Measurements from ENCODE around the gene EPN3. TPM values are rescaled to one million over a fixed set of nuclear protein-coding genes. Genes with fewer than 3 reads are reported as not detected.
A peak's percentile ranks its signal among the peaks of the same experiment; 100 is the strongest.

The EPN3 gene
- total and polyA plus RNA-seq, 2 donors = 2.2 to 5.3 TPM

GRCh38 chr17:50550661-50551432 lies 18.3 kb downstream of the EPN3 start:
- DNase-seq (ENCODE audit: low read depth in 6 of 9, low spot score in 9 of 9) = no peak
- no peaks in the 10 kb centered on the region for H3K36me3 ChIP-seq (ENCODE audit: control insufficient read depth in 2 of 2, insufficient read depth in 2 of 2, low read length in 1 of 2)
- H3K27me3 ChIP-seq (ENCODE audit: control insufficient read depth in 2 of 2, insufficient read depth in 1 of 2, low read length in 1 of 2) = peaks cover 3 to 47% of the 10 kb centered on the region in 2 donors
- WGBS = 94% methylated on average over 32 of the region's 32 CpGs
- no peaks in the 10 kb centered on the region for H3K9me3 ChIP-seq (ENCODE audit: control insufficient read depth in 2 of 2, insufficient read depth in 1 of 2, low read length in 1 of 2)
- H3K4me1 ChIP-seq (ENCODE audit: control insufficient read depth in 2 of 2, insufficient read depth in 2 of 2, low read length in 2 of 2) = peaks cover 0 to 4% of the 10 kb centered on the region in 2 donors
- no peak overlapping the region for H3K4me3 ChIP-seq (ENCODE audit: low read length in 2 of 2)
- no peak overlapping the region for H3K27ac ChIP-seq (ENCODE audit: low read depth in 1 of 2, low read length in 1 of 2)

- H3K27ac ChIP-seq (ENCODE audit: low read depth in 1 of 2, low read length in 1 of 2) = no peak overlapping the region
- DNase-seq (ENCODE audit: low read depth in 6 of 9, low spot score in 9 of 9) = no peak
- 98% methylated on average over 8 of the region's 8 CpGs for WGBS
- peaks cover 0 to 4% of the 10 kb centered on the region in 2 donors for H3K4me1 ChIP-seq (ENCODE audit: control insufficient read depth in 2 of 2, insufficient read depth in 2 of 2, low read length in 2 of 2)
- peaks cover 3 to 46% of the 10 kb centered on the region in 2 donors for H3K27me3 ChIP-seq (ENCODE audit: control insufficient read depth in 2 of 2, insufficient read depth in 1 of 2, low read length in 1 of 2)
- H3K36me3 ChIP-seq (ENCODE audit: control insufficient read depth in 2 of 2, insufficient read depth in 2 of 2, low read length in 1 of 2) = no peaks in the 10 kb centered on the region
- H3K4me3 ChIP-seq (ENCODE audit: low read length in 2 of 2) = no peak overlapping the region
- H3K9me3 ChIP-seq (ENCODE audit: control insufficient read depth in 2 of 2, insufficient read depth in 1 of 2, low read length in 1 of 2) = no peaks in the 10 kb centered on the region
Observed at GRCh38 chr17:50551433-50551815, 18.9 kb downstream of the EPN3 start.

- peaks cover 0 to under 1% of the 10 kb centered on the region in 2 donors for H3K4me1 ChIP-seq (ENCODE audit: control insufficient read depth in 2 of 2, insufficient read depth in 2 of 2, low read length in 2 of 2)
- no peak for DNase-seq (ENCODE audit: low read depth in 6 of 9, low spot score in 9 of 9)
- no peak overlapping the region for H3K27ac ChIP-seq (ENCODE audit: low read depth in 1 of 2, low read length in 1 of 2)
- no peak overlapping the region for H3K4me3 ChIP-seq (ENCODE audit: low read length in 2 of 2)
- no peaks in the 10 kb centered on the region for H3K36me3 ChIP-seq (ENCODE audit: control insufficient read depth in 2 of 2, insufficient read depth in 2 of 2, low read length in 1 of 2)
- H3K9me3 ChIP-seq (ENCODE audit: control insufficient read depth in 2 of 2, insufficient read depth in 1 of 2, low read length in 1 of 2) = no peaks in the 10 kb centered on the region
- H3K27me3 ChIP-seq (ENCODE audit: control insufficient read depth in 2 of 2, insufficient read depth in 1 of 2, low read length in 1 of 2) = peaks cover 5 to 46% of the 10 kb centered on the region in 2 donors
- WGBS = 92% methylated on average over 12 of the region's 12 CpGs
Observed at GRCh38 chr17:50551884-50552283, 19.3 kb downstream of the EPN3 start.

- DNase-seq (ENCODE audit: low read depth in 6 of 9, low spot score in 9 of 9) = no peak
- Histone ChIP-seq H3K27me3 (ENCODE audit: control insufficient read depth in 2 of 2, insufficient read depth in 1 of 2, low read length in 1 of 2) (peaks cover 28 to 49% of the 10 kb centered on the region in 2 donors), H3K27ac (ENCODE audit: low read depth in 1 of 2, low read length in 1 of 2) (no peak overlapping the region), H3K36me3 (ENCODE audit: control insufficient read depth in 2 of 2, insufficient read depth in 2 of 2, low read length in 1 of 2) (no peaks in the 10 kb centered on the region), H3K4me3 (ENCODE audit: low read length in 2 of 2) (no peak overlapping the region), H3K9me3 (ENCODE audit: control insufficient read depth in 2 of 2, insufficient read depth in 1 of 2, low read length in 1 of 2) (no peaks in the 10 kb centered on the region), H3K4me1 (ENCODE audit: control insufficient read depth in 2 of 2, insufficient read depth in 2 of 2, low read length in 2 of 2) (peaks cover 0 to 7% of the 10 kb centered on the region in 2 donors)
- WGBS = 96% methylated on average over 17 of the region's 17 CpGs
Observed at GRCh38 chr17:50554201-50554600, 21.7 kb downstream of the EPN3 start.

- Histone ChIP-seq H3K4me3 (ENCODE audit: low read length in 2 of 2) (no peak overlapping the region), H3K4me1 (ENCODE audit: control insufficient read depth in 2 of 2, insufficient read depth in 2 of 2, low read length in 2 of 2) (peaks cover 5 to 27% of the 10 kb centered on the region in 2 donors), H3K27me3 (ENCODE audit: control insufficient read depth in 2 of 2, insufficient read depth in 1 of 2, low read length in 1 of 2) (peaks cover 53 to 72% of the 10 kb centered on the region in 2 donors), H3K9me3 (ENCODE audit: control insufficient read depth in 2 of 2, insufficient read depth in 1 of 2, low read length in 1 of 2) (peaks cover 1 to 3% of the 10 kb centered on the region in 2 donors), H3K36me3 (ENCODE audit: control insufficient read depth in 2 of 2, insufficient read depth in 2 of 2, low read length in 1 of 2) (no peaks in the 10 kb centered on the region), H3K27ac (ENCODE audit: low read depth in 1 of 2, low read length in 1 of 2) (no peak overlapping the region)
- WGBS = 87% methylated on average over 5 of the region's 5 CpGs
- DNase-seq (ENCODE audit: low read depth in 6 of 9, low spot score in 9 of 9) = no peak
Observed at GRCh38 chr17:50556803-50557202, 24.3 kb downstream of the EPN3 start.

- Histone ChIP-seq H3K4me1 (ENCODE audit: control insufficient read depth in 2 of 2, insufficient read depth in 2 of 2, low read length in 2 of 2) (peaks cover 5 to 35% of the 10 kb centered on the region in 2 donors), H3K27me3 (ENCODE audit: control insufficient read depth in 2 of 2, insufficient read depth in 1 of 2, low read length in 1 of 2) (peaks cover 60 to 79% of the 10 kb centered on the region in 2 donors), H3K27ac (ENCODE audit: low read depth in 1 of 2, low read length in 1 of 2) (no peak overlapping the region), H3K36me3 (ENCODE audit: control insufficient read depth in 2 of 2, insufficient read depth in 2 of 2, low read length in 1 of 2) (no peaks in the 10 kb centered on the region), H3K4me3 (ENCODE audit: low read length in 2 of 2) (no peak overlapping the region), H3K9me3 (ENCODE audit: control insufficient read depth in 2 of 2, insufficient read depth in 1 of 2, low read length in 1 of 2) (peaks cover 1 to 6% of the 10 kb centered on the region in 2 donors)
- no peak for DNase-seq (ENCODE audit: low read depth in 6 of 9, low spot score in 9 of 9)
- 96% methylated on average over 4 of the region's 4 CpGs for WGBS
Observed at GRCh38 chr17:50557630-50558029, 25.1 kb downstream of the EPN3 start.

GRCh38 chr17:50558091-50558490 lies 25.6 kb downstream of the EPN3 start:
- no peak overlapping the region for H3K27ac ChIP-seq (ENCODE audit: low read depth in 1 of 2, low read length in 1 of 2)
- peaks cover 5 to 37% of the 10 kb centered on the region in 2 donors for H3K4me1 ChIP-seq (ENCODE audit: control insufficient read depth in 2 of 2, insufficient read depth in 2 of 2, low read length in 2 of 2)
- no peak for DNase-seq (ENCODE audit: low read depth in 6 of 9, low spot score in 9 of 9)
- no peaks in the 10 kb centered on the region for H3K36me3 ChIP-seq (ENCODE audit: control insufficient read depth in 2 of 2, insufficient read depth in 2 of 2, low read length in 1 of 2)
- H3K27me3 ChIP-seq (ENCODE audit: control insufficient read depth in 2 of 2, insufficient read depth in 1 of 2, low read length in 1 of 2) = peaks cover 63 to 84% of the 10 kb centered on the region in 2 donors
- 94% methylated on average over 4 of the region's 4 CpGs for WGBS
- H3K9me3 ChIP-seq (ENCODE audit: control insufficient read depth in 2 of 2, insufficient read depth in 1 of 2, low read length in 1 of 2) = peaks cover 1 to 6% of the 10 kb centered on the region in 2 donors
- no peak overlapping the region for H3K4me3 ChIP-seq (ENCODE audit: low read length in 2 of 2)

GRCh38 chr17:50558581-50558940 lies 26.0 kb downstream of the EPN3 start:
- Histone ChIP-seq H3K9me3 (ENCODE audit: control insufficient read depth in 2 of 2, insufficient read depth in 1 of 2, low read length in 1 of 2) (peaks cover 1 to 6% of the 10 kb centered on the region in 2 donors), H3K4me1 (ENCODE audit: control insufficient read depth in 2 of 2, insufficient read depth in 2 of 2, low read length in 2 of 2) (peaks cover 5 to 37% of the 10 kb centered on the region in 2 donors), H3K36me3 (ENCODE audit: control insufficient read depth in 2 of 2, insufficient read depth in 2 of 2, low read length in 1 of 2) (no peaks in the 10 kb centered on the region), H3K27me3 (ENCODE audit: control insufficient read depth in 2 of 2, insufficient read depth in 1 of 2, low read length in 1 of 2) (peaks cover 68 to 89% of the 10 kb centered on the region in 2 donors), H3K4me3 (ENCODE audit: low read length in 2 of 2) (no peak overlapping the region), H3K27ac (ENCODE audit: low read depth in 1 of 2, low read length in 1 of 2) (no peak overlapping the region)
- WGBS = 20% methylated on average over 18 of the region's 18 CpGs
- DNase-seq (ENCODE audit: low read depth in 6 of 9, low spot score in 9 of 9) = no peak

- H3K4me1 ChIP-seq (ENCODE audit: control insufficient read depth in 2 of 2, insufficient read depth in 2 of 2, low read length in 2 of 2) = peaks cover 5 to 37% of the 10 kb centered on the region in 2 donors
- DNase-seq (ENCODE audit: low read depth in 6 of 9, low spot score in 9 of 9) = no peak
- no peak overlapping the region for H3K27ac ChIP-seq (ENCODE audit: low read depth in 1 of 2, low read length in 1 of 2)
- peaks cover 1 to 6% of the 10 kb centered on the region in 2 donors for H3K9me3 ChIP-seq (ENCODE audit: control insufficient read depth in 2 of 2, insufficient read depth in 1 of 2, low read length in 1 of 2)
- peak overlapping the region in 1 of 2 donors; percentile 22 for H3K4me3 ChIP-seq (ENCODE audit: low read length in 2 of 2)
- 4% methylated on average over 55 of the region's 55 CpGs for WGBS
- peaks cover 73 to 94% of the 10 kb centered on the region in 2 donors for H3K27me3 ChIP-seq (ENCODE audit: control insufficient read depth in 2 of 2, insufficient read depth in 1 of 2, low read length in 1 of 2)
- no peaks in the 10 kb centered on the region for H3K36me3 ChIP-seq (ENCODE audit: control insufficient read depth in 2 of 2, insufficient read depth in 2 of 2, low read length in 1 of 2)
Observed at GRCh38 chr17:50558941-50559614, 26.5 kb downstream of the EPN3 start.
